NCI-H2081 (cell line): ENCODE measurements around the gene TPBG.
A peak's percentile ranks its signal among the peaks of the same experiment; 100 is the strongest.

Experiments
- DNase-seq, 2 experiments: peaks; one replicate each; lab custom pipeline; 2025; lab: John Stamatoyannopoulos, UW

TPBG gene

GRCh38 chr6:82363428-82364086, at the start of gene TPBG:
TSS of gene TPBG (plus strand) at chr6:82363817. CDS start at chr6:82364962, 1,145 bp downstream.
- DNase-seq: peak; percentile 28 to 52

GRCh38 chr6:82322386-82322785, 41.2 kb upstream of the TPBG start:
- no peak for DNase-seq

GRCh38 chr6:82329766-82330165, 33.9 kb upstream of the TPBG start:
- DNase-seq: no peak

GRCh38 chr6:82330171-82330804, 33.3 kb upstream of the TPBG start:
- DNase-seq: no peak

- peak; percentile 9 to 27 for DNase-seq
Measured at GRCh38 chr6:82331031-82331773, 32.4 kb upstream of the TPBG start.

- peak in 1 of 2 experiments; percentile 16 for DNase-seq
Measured at GRCh38 chr6:82333781-82334180, 29.8 kb upstream of the TPBG start.

- peak in 1 of 2 experiments; percentile 2 for DNase-seq
Measured at GRCh38 chr6:82337688-82338257, 25.8 kb upstream of the TPBG start.

- no peak for DNase-seq
Measured at GRCh38 chr6:82348130-82348529, 15.5 kb upstream of the TPBG start.

GRCh38 chr6:82353848-82354247, 9.8 kb upstream of the TPBG start:
- no peak for DNase-seq

GRCh38 chr6:82360552-82360951, 3.1 kb upstream of the TPBG start:
- no peak for DNase-seq

- no peak for DNase-seq
Measured at GRCh38 chr6:82361631-82362030, 2.0 kb upstream of the TPBG start.

GRCh38 chr6:82362144-82362543, 1.5 kb upstream of the TPBG start:
- no peak for DNase-seq

- no peak for DNase-seq
Measured at GRCh38 chr6:82362878-82363427, 664 bp upstream of the TPBG start.

GRCh38 chr6:82364087-82365015, 734 bp downstream of the TPBG start:
- DNase-seq: peak; percentile 15 to 29

- peak in 1 of 2 experiments; percentile 25 for DNase-seq
Measured at GRCh38 chr6:82365016-82365795, 1.6 kb downstream of the TPBG start.

GRCh38 chr6:82367704-82368103, 4.1 kb downstream of the TPBG start:
- DNase-seq: no peak

GRCh38 chr6:82370788-82371187, 7.2 kb downstream of the TPBG start:
- DNase-seq: peak in 1 of 2 experiments; percentile 59

- no peak for DNase-seq
Measured at GRCh38 chr6:82371799-82372546, 8.4 kb downstream of the TPBG start.

- DNase-seq: no peak
Measured at GRCh38 chr6:82372656-82373055, 9.0 kb downstream of the TPBG start.

- no peak for DNase-seq
Measured at GRCh38 chr6:82374516-82374915, 10.9 kb downstream of the TPBG start.
